Trophoblast cell (in vitro differentiated cells and primary cell): Measurements from ENCODE around the gene COL25A1.

Source experiments
- DNase-seq, 2 donors: peaks; one replicate each; pipeline ENCODE4 v3.0.0-alpha.2; 2016
- H2AFZ ChIP-seq: 2 replicates; pipeline ENCODE4 v1.6.1; 2013; ENCODE audit warnings: low read length, moderate library complexity, mild to moderate bottlenecking; ENCODE audit not compliant: insufficient read depth, poor library complexity
- H2AK5ac ChIP-seq: 2 replicates; pipeline ENCODE4 v1.6.1; 2013; ENCODE audit warnings: mild to moderate bottlenecking, low read length
- H2BK120ac ChIP-seq: 2 replicates; pipeline ENCODE4 v1.6.1; 2013; ENCODE audit warnings: low read length, mild to moderate bottlenecking, moderate library complexity; ENCODE audit not compliant: insufficient read depth, poor library complexity
- H2BK12ac ChIP-seq: 2 replicates; pipeline ENCODE4 v1.6.1; 2013; ENCODE audit warnings: mild to moderate bottlenecking, low read length, moderate library complexity
- H2BK5ac ChIP-seq: 2 replicates; pipeline ENCODE4 v1.6.1; 2013; ENCODE audit warnings: low read length, low read depth, moderate library complexity, mild to moderate bottlenecking; ENCODE audit not compliant: poor library complexity
- H3K14ac ChIP-seq: 2 replicates; pipeline ENCODE4 v1.6.1; 2013; ENCODE audit warnings: mild to moderate bottlenecking, low read length
- H3K18ac ChIP-seq: 2 replicates; pipeline ENCODE4 v1.6.1; 2013; ENCODE audit warnings: mild to moderate bottlenecking, low read length
- H3K23ac ChIP-seq: 2 replicates; pipeline ENCODE4 v1.6.1; 2013; ENCODE audit warnings: low read length
- H3K27ac ChIP-seq: 2 replicates; pipeline ENCODE4 v1.5.1; 2013; ENCODE audit warnings: low read depth, mild to moderate bottlenecking, inconsistent platforms, low read length, moderate library complexity
- H3K27me3 ChIP-seq: 2 replicates; pipeline ENCODE4 v1.6.1; 2013; ENCODE audit warnings: inconsistent platforms, mild to moderate bottlenecking, low read length, moderate library complexity; ENCODE audit not compliant: insufficient read depth
- H3K36me3 ChIP-seq, 2 experiments: 1 replicate in 1 of 2; 2 replicates in 1 of 2; pipeline ENCODE4 v1.6.1; 2013; ENCODE audit warnings: low read length in 2 of 2, mild to moderate bottlenecking in 2 of 2, moderate library complexity in 1 of 2; ENCODE audit not compliant: insufficient read depth in 2 of 2, control insufficient read depth in 1 of 2
- H3K4ac ChIP-seq: 2 replicates; pipeline ENCODE4 v1.6.1; 2013; ENCODE audit warnings: low read depth, mild to moderate bottlenecking, low read length, moderate library complexity
- H3K4me1 ChIP-seq, 2 experiments: 1 replicate in 1 of 2; 2 replicates in 1 of 2; pipeline ENCODE4 v1.6.1; 2013; ENCODE audit warnings: low read length in 2 of 2, mild to moderate bottlenecking in 2 of 2, moderate library complexity in 1 of 2; ENCODE audit not compliant: insufficient read depth in 2 of 2, control insufficient read depth in 1 of 2
- H3K4me2 ChIP-seq: 2 replicates; pipeline ENCODE4 v1.6.1; 2013; ENCODE audit warnings: inconsistent platforms, mild to moderate bottlenecking, low read length, moderate library complexity
- H3K4me3 ChIP-seq: 2 replicates; pipeline ENCODE4 v1.5.1; 2013; ENCODE audit warnings: mild to moderate bottlenecking, low read depth, low read length, inconsistent platforms
- H3K79me1 ChIP-seq: one replicate; pipeline ENCODE4 v1.6.1; 2013; ENCODE audit warnings: low read length
- H3K79me2 ChIP-seq: 2 replicates; pipeline ENCODE4 v1.6.1; 2013; ENCODE audit warnings: low read length, mild to moderate bottlenecking; ENCODE audit not compliant: control insufficient read depth, insufficient read depth, poor library complexity
- H3K9ac ChIP-seq: 2 replicates; pipeline ENCODE4 v1.6.1; 2013; ENCODE audit warnings: mild to moderate bottlenecking, low read length
- H3K9me3 ChIP-seq: 2 replicates; pipeline ENCODE4 v1.6.1; 2013; ENCODE audit warnings: low read depth, mild to moderate bottlenecking, control low read depth, inconsistent platforms, low read length; ENCODE audit not compliant: insufficient read depth
- H4K12ac ChIP-seq: 2 replicates; pipeline ENCODE4 v1.6.1; 2013; ENCODE audit warnings: low read depth, mild to moderate bottlenecking, low read length, moderate library complexity
- H4K8ac ChIP-seq: 2 replicates; pipeline ENCODE4 v1.6.1; 2013; ENCODE audit warnings: low read depth, mild to moderate bottlenecking, low read length, moderate library complexity
- H4K91ac ChIP-seq: one replicate; pipeline ENCODE4 v1.6.1; 2013; ENCODE audit warnings: low read depth, mild to moderate bottlenecking, low read length, moderate library complexity
- WGBS: extraction: QIAGEN DNeasy Blood & Tissue Kit; methylation state at CpG from one replicate; pipeline ENCODE4 v1.1.7; 2013; ENCODE audit warnings: missing lambda C conversion rate; ENCODE audit not compliant: insufficient read length, insufficient coverage; ENCODE audit errors: extremely low coverage; 5-methylcytosine and 5-hydroxymethylcytosine counted together

The COL25A1 gene

DNA sequence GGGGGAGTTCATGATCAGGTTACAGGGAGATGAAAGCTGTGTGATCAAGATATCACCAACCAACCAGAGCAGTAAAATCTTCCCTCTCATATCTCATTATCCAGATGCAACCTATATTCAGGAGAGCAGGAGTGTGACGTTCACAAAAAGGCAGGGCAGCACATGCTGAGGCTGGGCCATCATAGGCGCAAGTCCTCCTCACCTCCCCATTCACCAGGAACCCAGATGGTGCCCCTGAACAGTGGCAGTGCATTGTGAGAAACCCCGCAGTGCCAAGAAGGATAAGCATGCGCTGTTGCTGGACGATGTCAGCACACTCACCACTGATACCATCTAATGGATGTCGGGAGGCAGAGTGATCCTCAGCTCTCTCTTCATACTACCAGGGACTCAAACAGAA is 170.9 kb downstream of the COL25A1 start:
- no peak overlapping the region for H3K18ac ChIP-seq
- H2BK5ac ChIP-seq = no peak overlapping the region
- H3K4ac ChIP-seq = no peak overlapping the region
- DNase-seq = no peak
- no peaks in the 10 kb centered on the region for H3K36me3 ChIP-seq
- no peak overlapping the region for H4K12ac ChIP-seq
- H3K9me3 ChIP-seq = no peaks in the 10 kb centered on the region
- H2BK12ac ChIP-seq = no peak overlapping the region
- H3K79me2 ChIP-seq = no peaks in the 10 kb centered on the region
- no CpG with 5 or more reads among the region's 6 CpGs for WGBS
- H3K27me3 ChIP-seq = no peaks in the 10 kb centered on the region
- H3K79me1 ChIP-seq = no peaks in the 10 kb centered on the region
- no peak overlapping the region for H3K27ac ChIP-seq
- no peak overlapping the region for H3K23ac ChIP-seq
- H3K4me3 ChIP-seq = no peak overlapping the region
- no peak overlapping the region for H3K4me2 ChIP-seq
- H2BK120ac ChIP-seq = no peak overlapping the region
- H3K14ac ChIP-seq = no peak overlapping the region
- H3K4me1 ChIP-seq = no peaks in the 10 kb centered on the region
- no peak overlapping the region for H3K9ac ChIP-seq
- no peak overlapping the region for H2AK5ac ChIP-seq
- H4K8ac ChIP-seq = no peak overlapping the region
- no peak overlapping the region for H2AFZ ChIP-seq
- H4K91ac ChIP-seq = no peak overlapping the region

GRCh38 chr4:109128589-109128988 is 173.9 kb downstream of the COL25A1 start:
- H3K27me3 ChIP-seq = no peaks in the 10 kb centered on the region
- WGBS = no CpG with 5 or more reads among the region's 2 CpGs

GRCh38 chr4:109127866-109128265 is 174.6 kb downstream of the COL25A1 start:
- Histone ChIP-seq H3K4me2 (no peak overlapping the region), H2BK12ac (no peak overlapping the region), H4K8ac (no peak overlapping the region), H2AK5ac (no peak overlapping the region), H3K23ac (no peak overlapping the region), H3K14ac (no peak overlapping the region), H3K27me3 (no peaks in the 10 kb centered on the region), H3K18ac (no peak overlapping the region), H2BK120ac (no peak overlapping the region), H3K4me1 (no peaks in the 10 kb centered on the region), H3K4ac (no peak overlapping the region), H2AFZ (no peak overlapping the region), H4K91ac (no peak overlapping the region), H3K79me2 (no peaks in the 10 kb centered on the region), H3K9ac (no peak overlapping the region), H3K9me3 (no peaks in the 10 kb centered on the region), H3K36me3 (no peaks in the 10 kb centered on the region), H3K79me1 (no peaks in the 10 kb centered on the region), H4K12ac (no peak overlapping the region), H2BK5ac (no peak overlapping the region), H3K27ac (no peak overlapping the region), H3K4me3 (no peak overlapping the region)
- no peak for DNase-seq
- no CpG with 5 or more reads among the region's 2 CpGs for WGBS

More at GRCh38 chr4:109128589-109128988, 173.9 kb downstream of the COL25A1 start:
- H3K18ac ChIP-seq = no peak overlapping the region
- H4K8ac ChIP-seq = no peak overlapping the region
- H2BK120ac ChIP-seq = no peak overlapping the region
- H3K4me1 ChIP-seq = no peaks in the 10 kb centered on the region
- no peaks in the 10 kb centered on the region for H3K9me3 ChIP-seq
- H2BK12ac ChIP-seq = no peak overlapping the region
- H2AK5ac ChIP-seq = no peak overlapping the region
- no peak overlapping the region for H4K91ac ChIP-seq
- no peaks in the 10 kb centered on the region for H3K79me1 ChIP-seq
- H3K79me2 ChIP-seq = no peaks in the 10 kb centered on the region
- no peak overlapping the region for H3K23ac ChIP-seq
- H3K9ac ChIP-seq = no peak overlapping the region
- H4K12ac ChIP-seq = no peak overlapping the region
- H3K27ac ChIP-seq = no peak overlapping the region
- no peak overlapping the region for H2BK5ac ChIP-seq
- no peak overlapping the region for H3K14ac ChIP-seq
- no peak overlapping the region for H3K4ac ChIP-seq
- H3K4me2 ChIP-seq = no peak overlapping the region
- DNase-seq = no peak
- H3K4me3 ChIP-seq = no peak overlapping the region
- H2AFZ ChIP-seq = no peak overlapping the region
- H3K36me3 ChIP-seq = no peaks in the 10 kb centered on the region

- DNase-seq = no peak
- Histone ChIP-seq H3K14ac (no peak overlapping the region), H3K27me3 (no peaks in the 10 kb centered on the region)
Measured at GRCh38 chr4:109126856-109127255, 175.6 kb downstream of the COL25A1 start.

More at GRCh38 chr4:109126856-109127255, 175.6 kb downstream of the COL25A1 start:
- WGBS = 100% methylated on average over 1 of the region's 2 CpGs
- H2AK5ac ChIP-seq = no peak overlapping the region
- H3K9me3 ChIP-seq = no peaks in the 10 kb centered on the region
- no peak overlapping the region for H4K8ac ChIP-seq
- H3K4me2 ChIP-seq = no peak overlapping the region
- no peak overlapping the region for H2AFZ ChIP-seq
- no peaks in the 10 kb centered on the region for H3K36me3 ChIP-seq
- no peak overlapping the region for H3K18ac ChIP-seq
- no peak overlapping the region for H3K4me3 ChIP-seq
- no peak overlapping the region for H3K23ac ChIP-seq
- H3K9ac ChIP-seq = no peak overlapping the region
- H2BK12ac ChIP-seq = no peak overlapping the region
- no peak overlapping the region for H3K27ac ChIP-seq
- H3K79me2 ChIP-seq = no peaks in the 10 kb centered on the region
- no peak overlapping the region for H3K4ac ChIP-seq
- no peak overlapping the region for H2BK5ac ChIP-seq
- H4K91ac ChIP-seq = no peak overlapping the region
- H2BK120ac ChIP-seq = no peak overlapping the region
- no peaks in the 10 kb centered on the region for H3K79me1 ChIP-seq
- no peaks in the 10 kb centered on the region for H3K4me1 ChIP-seq
- no peak overlapping the region for H4K12ac ChIP-seq
